GM18498 (cell line): ENCODE measurements around the gene AOAH.
"Not testable (repeated sequence)": the region's sequence is repeated elsewhere in the genome, so short reads cannot be mapped to it uniquely, and the experiment has no call there.

ENCODE experiments used
- ATAC-seq: cut with Tn5 transposase; IDR thresholded peaks from one replicate; pipeline ENCODE4 v1.9.1; 2021; ENCODE audit warnings: mild to moderate bottlenecking, moderate library complexity; ENCODE audit not compliant: unreplicated experiment

AOAH gene

DNA sequence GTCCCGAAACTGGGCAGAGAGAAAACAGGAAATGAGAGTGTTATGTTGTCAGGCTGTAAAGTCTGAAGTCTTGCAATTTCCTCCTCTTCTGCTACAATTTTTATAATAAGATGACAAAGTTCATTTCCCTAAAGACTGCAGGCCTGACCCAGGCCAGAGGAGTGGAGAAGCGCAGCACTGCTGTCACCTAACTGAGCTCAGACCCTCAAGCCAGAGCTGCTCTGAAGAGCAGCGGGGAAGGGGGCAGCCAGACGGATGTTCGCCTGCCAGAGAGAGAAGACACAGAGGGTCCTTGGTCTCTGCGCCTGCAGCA lies 12.6 kb upstream of the AOAH start:
- ATAC-seq, result peak; percentile 95

DNA sequence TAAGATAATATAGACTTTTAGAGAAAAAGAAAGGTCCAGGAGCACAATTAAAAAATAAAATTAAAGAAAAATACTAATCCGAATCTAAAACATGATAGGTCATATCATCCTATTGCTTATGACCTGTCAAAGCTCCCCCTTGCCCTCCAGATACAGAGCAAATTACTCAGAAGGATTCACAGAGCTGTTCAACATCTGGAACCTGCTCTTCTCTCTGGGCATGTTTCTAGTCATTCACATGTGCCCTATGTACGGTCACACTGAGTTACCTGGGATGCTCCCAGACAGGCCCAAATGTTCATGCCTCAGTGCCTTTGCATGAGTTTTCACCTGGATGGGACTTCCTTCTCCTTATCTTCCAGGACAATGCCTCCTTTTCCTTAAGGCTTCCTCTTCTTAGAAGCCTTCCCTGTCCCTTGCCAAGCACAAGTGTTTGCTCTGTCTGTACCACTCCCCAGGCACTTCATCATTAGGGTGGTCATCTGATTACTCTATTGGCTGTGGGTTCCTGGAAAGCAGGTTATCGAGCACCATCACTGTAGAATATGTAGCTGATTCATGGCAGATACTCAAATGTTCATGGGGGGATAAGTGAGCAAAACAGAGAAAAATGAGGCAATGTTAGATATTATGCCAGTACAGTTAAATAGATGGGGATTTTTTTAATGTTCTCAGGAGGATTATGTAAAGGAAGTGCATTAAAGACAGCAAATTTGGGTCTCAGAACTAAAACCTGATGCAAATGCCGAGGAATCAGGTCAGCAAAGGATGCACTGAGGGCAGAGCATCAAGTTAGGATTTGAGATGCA lies 12.0 kb upstream of the AOAH start:
- ATAC-seq, result no peak

DNA sequence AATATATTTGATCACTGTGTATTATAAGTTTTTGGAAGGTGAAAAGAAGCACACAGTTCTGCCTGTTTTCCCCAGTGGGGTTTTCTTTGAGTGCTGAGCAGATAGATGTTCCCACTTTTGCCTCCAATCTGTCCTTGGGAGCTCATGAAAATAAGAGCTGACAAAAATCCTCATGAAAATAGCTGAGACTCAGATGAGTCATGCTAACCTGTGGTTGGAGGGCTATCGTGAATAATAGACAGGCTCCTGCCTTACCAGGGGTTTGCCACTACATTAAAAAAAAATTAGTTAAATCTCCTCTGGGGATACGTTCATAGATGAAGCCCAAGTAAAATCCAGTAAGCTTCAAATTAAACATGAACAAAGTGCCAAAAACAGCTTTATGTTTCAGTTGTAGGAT lies 10.9 kb upstream of the AOAH start:
- no peak for ATAC-seq

DNA sequence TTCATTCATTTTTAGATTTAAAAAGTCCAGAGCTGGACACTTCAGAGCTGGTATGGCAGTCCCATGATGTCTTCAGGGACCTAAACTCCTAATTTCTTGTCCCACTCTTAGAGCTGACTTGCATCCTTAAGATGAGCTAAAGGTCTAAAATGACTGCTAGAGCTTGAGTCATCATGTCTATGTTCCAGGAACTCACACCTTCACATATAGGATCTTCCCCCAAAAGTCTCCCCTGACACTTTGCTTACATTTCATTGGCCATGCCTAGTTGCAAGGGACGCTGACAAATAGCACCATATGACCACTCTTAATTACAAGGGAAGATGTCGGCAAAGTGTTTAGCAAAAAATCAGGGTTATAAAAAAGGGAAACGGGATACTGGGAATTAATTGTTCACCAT lies 10.4 kb upstream of the AOAH start:
- no peak for ATAC-seq

DNA sequence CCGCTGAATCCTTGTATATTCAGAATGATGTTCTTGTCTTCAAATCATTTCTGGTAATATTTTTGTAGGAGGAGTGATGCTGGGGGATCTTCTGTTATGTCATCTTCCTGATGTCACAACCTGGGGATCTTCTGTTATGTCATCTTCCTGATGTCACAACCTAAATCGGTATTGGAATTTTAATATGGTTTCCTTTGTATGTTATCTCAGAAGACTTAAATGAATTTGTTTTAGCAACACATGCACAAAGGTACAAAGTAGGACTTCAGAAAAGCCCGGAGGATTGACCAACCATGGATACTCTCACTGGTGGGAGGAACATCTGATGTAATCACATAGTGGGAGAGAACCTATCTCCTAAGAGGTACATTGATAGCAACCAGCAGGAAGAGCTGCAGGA lies 9.1 kb upstream of the AOAH start:
- no peak for ATAC-seq

DNA sequence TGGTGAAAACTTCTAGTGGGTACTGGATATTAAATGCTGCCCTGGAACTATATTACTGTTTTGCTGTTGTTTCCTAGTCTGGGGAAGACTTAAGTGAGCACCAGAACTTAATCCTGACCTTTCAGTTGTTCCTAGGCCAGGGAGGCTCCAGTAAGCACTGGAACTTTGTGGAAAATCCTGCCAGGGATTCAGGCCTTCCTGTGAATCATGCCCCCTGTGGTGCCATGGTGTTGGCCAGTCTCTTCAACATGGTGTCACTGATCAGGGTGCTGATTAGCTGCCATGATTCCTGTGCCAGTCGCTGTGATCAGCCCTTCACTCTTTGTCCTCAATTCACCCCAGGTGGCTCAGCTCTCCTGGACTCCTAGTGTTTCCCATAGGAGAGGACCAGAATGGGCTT lies 8.5 kb upstream of the AOAH start:
- ATAC-seq, result no peak

DNA sequence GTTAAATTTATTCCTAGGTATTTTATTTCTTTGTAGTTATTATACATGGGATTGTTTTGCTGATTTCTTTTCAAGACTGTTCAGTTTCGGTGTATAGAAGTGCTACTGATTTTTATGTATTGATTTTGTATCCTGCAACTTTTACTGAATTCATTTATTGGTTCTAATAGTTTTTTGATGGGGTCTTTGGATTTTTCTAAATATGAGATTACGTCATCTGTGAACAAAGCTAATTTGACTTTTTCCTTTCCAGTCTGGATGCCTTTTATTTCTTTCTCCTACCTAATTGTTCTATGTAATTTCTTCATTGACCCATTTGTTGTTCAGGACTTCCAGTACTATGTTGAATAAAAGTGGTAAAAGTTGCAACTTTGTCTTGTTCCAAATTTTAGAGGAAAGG lies 5.8 kb upstream of the AOAH start:
- no peak for ATAC-seq

DNA sequence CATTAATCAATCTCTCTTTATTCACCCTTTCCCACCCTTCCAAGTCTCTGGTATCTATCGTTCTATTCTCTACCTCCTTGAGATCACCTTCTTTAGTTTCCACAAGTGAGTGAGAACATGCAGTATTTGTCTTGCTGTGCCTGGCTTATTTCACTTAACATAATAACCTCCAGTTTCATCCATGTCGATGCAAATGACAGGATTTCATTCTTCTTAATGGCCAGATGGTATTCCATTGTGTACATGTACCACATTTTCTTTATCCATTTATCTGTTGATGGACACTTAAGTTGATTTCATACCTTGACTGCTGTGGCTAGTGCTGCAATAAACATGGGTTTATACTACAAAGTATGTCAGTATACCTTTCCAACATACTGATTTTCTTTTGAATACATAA lies 3.8 kb upstream of the AOAH start:
- no peak for ATAC-seq

DNA sequence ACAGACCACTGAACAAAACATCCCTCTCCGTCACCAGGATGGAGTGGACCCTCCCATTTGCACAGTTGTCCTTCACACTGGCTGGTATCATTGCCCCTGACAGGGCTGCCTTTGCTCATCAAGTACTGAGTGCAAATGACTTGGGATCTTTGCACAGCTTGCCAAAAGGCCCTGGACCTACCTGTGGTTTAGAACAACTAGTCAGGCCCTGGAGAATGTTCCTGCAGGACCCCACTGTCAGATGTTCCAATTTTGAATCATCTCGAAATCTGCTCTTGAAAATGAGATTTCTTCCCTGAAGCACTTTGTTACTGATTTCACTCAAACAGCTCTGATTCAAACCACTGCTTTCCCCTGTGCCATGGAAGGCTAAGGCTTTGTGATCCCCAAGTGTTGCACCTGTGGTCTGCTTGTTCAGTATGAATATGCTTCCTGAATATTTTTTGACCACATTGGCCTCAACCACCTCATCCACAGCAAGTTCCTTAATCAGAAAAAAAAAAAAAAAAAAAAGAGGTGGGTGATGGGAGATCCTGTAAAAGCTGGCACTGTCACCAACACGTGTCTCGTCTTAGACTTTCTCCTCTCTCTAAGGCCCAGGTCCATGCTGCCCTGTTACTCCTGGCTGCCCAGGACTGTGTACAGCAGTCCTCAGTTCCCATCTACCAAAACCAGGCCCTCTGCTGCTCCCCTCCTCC lies 2.7 kb upstream of the AOAH start:
- ATAC-seq, result no peak

DNA sequence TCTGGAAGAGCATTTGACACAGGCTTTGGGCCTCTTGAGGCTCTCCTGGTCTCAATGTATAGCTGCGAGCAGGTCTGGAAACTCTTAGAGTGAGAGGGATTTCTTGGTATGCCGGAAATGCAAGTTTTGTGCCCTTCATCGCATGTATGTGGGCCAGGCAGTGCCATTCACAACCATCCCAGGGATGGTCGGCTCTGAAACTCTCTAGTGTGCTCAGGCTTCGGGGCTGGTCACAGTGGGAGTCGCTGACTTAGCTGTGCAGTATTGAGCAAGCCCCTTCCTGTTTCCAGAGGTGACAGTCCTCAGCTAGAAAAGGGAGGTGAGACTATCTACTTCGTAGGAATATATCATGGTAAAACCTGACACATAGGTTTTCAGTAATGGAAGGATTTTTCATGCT lies 2.0 kb upstream of the AOAH start:
- no peak for ATAC-seq

DNA sequence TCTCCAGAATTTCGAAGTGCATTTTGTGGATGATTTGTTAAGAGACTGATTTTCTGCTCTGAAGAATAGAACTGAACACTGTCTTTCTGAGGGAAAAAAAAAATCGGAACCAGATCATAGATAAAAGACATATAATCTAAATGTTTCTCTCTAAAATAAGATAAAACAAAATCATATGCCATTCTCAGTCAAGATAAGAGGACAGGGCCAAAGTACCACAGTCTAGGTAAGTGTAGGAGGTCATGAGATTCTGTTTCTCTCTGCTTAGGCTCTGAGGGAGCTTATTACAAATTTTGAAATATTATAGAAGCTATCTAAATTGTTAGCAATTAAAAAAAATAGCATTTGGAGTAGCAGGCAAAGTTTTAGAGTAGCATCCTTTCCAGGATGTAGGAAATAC lies 702 bp upstream of the AOAH start:
- ATAC-seq, result no peak

DNA sequence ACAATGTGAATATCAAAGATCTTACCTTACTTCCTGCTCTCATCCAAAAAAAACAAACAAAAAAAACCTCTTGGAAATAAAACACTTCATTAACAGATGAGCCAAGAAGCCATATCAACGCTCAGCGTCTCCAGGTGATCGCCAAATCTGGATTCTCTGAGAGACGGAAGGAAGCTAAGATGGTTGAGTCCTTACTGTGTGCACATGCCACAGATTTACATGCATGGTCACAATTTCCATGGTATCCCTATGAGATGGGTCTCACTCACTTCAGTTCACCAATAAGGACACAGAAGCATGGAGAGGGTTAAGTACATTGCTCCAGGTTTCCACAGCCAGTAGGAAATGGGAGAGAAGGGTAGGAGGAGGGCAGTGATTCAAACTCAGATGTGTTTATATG lies 1.0 kb downstream of the AOAH start:
- ATAC-seq, result no peak

DNA sequence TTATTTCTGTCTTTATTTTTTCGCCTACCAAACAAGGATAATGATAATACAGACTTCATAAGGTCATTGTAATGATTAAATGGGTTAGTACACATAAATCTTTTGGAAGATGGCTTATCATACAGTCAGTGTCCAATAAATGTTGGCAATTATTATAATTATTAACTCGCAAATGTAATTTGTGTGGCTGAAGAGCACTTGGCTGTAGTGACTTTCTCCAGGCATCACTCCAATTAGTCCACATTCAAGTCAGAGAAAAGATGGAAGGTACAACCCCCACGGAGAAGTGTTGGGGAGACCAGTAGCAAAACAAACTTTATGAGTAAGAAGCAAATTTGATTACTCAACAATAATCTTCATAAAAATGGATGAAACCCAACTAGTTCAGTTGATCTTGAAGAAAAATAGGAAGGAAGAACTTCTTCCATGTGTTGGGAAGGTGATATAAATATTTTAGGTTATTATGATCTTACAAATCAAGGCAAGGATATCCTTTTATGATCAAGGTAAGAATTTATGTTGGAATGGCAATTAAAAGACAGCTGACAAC lies 5.1 kb downstream of the AOAH start:
- no peak for ATAC-seq

DNA sequence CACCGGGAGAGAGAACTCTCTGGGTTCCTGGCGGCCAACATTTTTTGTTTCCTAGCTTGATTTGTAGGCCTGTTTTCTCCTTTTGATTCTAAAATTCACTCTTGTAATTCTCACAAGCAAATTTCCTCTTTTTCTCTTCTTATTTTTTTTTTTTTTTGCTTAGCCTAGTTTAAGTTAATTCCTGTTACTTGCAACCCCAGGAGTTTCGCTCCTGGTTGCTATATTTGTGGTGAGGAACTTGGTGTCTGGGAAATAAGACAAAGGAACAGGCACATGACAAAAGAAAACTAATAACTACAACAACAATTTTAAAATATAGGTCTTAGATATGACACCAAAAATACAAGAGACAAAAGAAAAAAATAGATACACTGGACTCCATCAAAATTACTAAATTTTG lies 6.7 kb downstream of the AOAH start:
- ATAC-seq, result no peak

DNA sequence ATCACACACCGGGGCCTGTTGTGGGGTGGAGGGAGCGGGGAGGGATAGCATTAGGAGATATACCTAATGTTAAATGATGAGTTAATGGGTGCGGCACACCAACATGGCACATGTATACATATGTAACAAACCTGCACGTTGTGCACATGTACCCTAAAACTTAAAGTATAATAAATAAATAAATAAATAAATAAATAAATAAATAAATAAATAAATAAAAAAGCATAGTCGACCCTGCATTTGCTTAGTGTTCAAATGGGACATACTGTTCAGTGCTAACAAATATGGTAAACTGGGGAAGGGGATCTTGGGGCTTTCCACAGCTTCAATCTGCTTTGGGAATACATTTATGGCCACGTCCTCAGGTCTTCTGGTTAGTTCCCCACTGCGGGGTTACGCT lies 7.5 kb downstream of the AOAH start:
- not testable (repeated sequence) for ATAC-seq

DNA sequence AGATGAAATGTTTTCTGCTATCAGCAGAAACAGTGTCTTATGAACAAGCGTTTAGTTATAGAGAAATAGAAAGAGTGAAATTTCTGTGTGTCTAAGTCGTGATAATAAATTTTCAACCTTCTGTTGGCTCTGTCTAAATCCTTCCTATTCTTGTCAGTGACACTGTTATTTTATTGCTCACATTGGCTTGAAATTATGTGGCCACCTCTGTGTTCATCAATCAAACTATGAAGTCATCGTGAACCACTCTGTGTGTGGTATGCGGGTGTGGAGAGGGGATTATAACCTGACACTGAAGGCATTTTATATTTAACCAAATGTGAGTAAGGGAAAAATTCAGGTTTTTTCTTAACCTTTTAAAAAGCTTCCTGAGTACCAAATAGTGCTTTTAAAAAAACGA lies 12.3 kb downstream of the AOAH start:
- no peak for ATAC-seq

DNA sequence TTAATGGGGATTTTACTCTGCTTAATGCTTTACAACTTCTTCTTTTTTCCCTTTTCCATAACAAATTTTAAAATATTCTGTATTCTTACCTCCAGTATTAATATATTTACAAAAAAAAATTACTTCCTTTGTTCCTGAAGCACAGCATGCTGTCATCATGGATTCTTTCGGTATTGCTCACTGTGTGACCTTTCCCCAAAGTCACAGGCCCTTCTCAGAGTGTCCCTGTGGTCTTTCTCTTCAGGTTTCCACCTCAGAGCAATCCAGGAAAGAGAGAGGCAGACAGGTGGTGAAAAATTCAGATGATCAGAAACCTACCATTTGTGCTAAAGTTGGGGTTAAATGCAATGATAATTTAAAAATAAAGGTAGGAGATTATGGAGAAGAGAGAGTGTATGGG lies 13.0 kb downstream of the AOAH start:
- no peak for ATAC-seq

DNA sequence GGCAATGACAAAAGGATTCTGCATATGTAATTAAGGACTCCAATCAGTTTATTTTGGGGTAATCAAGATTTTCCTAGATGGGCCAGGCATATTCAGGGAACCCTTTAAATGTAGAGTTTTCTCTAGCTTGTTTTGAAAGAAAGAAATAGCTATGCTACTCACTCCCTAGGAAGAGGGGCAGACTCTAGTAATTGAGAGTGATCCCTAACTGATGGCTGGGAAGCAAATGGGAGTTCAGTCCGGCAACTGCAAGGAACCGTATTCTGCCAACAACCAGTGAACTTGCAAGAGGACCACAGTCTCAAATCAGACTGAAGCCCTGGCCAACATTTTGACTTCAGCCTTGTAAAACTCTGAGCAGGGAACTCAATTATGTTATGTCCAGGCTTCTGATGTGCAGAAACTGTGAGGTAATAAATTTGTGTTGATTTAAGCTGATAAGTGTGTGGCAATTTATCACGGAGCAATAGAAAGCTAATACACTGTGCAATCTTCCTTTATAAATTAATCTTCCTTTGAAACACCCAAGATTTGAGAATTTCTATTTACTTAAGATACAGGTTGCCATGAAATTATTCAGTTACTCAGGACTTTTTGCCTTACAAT lies 14.0 kb downstream of the AOAH start:
- no peak for ATAC-seq

DNA sequence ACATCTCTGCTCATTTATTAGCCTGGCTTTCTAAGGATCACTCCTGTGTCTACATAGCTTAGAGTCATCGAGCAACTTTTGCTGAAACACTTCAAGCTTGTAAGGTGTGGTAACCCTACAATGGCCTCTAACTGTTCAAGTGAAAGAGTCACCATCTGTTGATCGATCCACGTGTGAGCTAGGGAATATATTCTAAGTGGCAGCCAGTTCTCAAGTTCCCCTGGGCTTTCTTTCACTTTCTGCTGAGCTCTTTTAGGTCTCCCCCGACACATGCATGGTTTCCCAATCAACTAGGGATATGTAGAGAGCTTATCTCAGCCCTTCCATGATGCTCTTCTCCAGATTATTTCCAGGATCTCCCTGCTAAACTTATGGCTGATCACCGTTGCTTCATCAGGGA lies 15.5 kb downstream of the AOAH start:
- ATAC-seq, result no peak

DNA sequence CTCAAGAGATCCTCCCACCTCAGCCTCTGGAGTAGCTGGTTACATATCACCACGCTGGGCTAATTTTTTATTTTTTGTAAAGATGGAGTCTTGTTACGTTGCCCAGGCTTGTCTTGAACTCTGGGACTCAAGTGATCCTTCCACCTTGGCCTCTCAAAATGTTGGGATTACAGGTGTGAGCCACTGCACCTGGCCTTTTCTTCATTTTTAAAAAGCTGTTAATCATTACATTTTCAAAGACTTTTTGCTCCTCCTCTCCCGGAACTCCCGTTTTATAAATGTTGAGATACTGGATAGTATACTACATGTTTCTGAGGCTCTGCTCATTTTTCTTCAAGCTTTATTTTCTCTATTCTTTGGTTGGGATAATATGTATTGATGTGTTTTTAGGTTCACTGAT lies 16.4 kb downstream of the AOAH start:
- no peak for ATAC-seq

DNA sequence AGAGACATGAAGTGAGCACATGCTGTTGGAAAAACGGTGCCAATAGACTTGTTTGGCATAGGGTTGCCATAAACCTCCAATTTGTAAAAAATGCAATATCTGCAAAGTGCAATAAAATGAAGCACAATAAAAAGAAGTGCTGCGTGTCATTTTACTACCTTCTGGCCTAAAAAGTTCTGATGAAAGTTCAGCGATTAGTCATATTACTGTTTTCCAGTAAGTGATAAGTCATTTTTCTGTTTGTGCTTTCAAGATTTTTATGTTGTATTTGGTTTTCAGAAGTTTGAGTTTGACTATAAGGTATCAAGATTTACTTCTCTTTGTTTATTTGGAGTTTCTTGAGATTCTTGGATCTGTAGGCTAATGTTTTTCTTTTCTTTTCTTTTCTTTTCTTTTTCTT lies 16.8 kb downstream of the AOAH start:
- no peak for ATAC-seq

DNA sequence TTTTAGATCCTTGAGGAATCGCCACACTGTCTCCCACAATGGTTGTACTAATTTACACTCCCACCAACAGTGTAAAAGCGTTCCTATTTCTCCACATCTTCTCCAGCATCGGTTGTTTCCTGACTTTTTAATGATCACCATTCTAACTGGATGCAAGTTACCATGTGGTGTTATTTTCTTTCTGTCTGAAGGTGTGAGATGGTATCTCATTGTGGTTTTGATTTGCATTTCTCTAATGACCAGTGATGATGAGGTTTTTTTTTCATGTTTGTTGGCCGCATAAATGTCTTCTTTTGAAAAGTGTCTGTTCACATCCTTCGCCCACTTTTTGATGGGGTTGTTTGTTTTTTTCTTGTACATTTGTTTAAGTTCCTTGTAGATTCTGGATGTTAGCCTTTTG lies 20.4 kb downstream of the AOAH start:
- ATAC-seq, result not testable (repeated sequence)
